CD4-positive, alpha-beta memory T cell (primary cell): ENCODE data around the gene SIGMAR1. TPM values are rescaled to one million over a fixed set of nuclear protein-coding genes. Genes with fewer than 3 reads are reported as not detected.
A peak's percentile ranks its signal among the peaks of the same experiment; 100 is the strongest.

Source experiments
- CTCF ChIA-PET: fragments of 350-600 bp; sonication (Branson Sonifier 250); formaldehyde crosslinking; loops from one replicate; lab custom pipeline; 2021; ENCODE audit warnings: inconsistent platforms; ENCODE audit not compliant: partially characterized antibody; lab: Charles Lee
- POLR2A ChIA-PET: fragments of 350-600 bp; sonication (Branson Sonifier 250); formaldehyde crosslinking; loops from one replicate; lab custom pipeline; 2021; ENCODE audit not compliant: partially characterized antibody; lab: Charles Lee
- DNase-seq, 5 donors: peaks; one replicate each; pipeline versions ENCODE4 v3.0.0 to v3.0.0-alpha.2; 2020 to 2022; ENCODE audit warnings: mixed read lengths in 1 of 5
- H3K27ac ChIP-seq: one replicate; pipeline ENCODE4 v1.7.0; 2013; ENCODE audit warnings: low read depth, low read length
- H3K27me3 ChIP-seq: 2 replicates; pipeline ENCODE4 v1.7.0; 2013; ENCODE audit warnings: mild to moderate bottlenecking, low read length, moderate library complexity; ENCODE audit not compliant: insufficient read depth
- H3K36me3 ChIP-seq: 2 replicates; pipeline ENCODE4 v1.7.0; 2013; ENCODE audit warnings: mild to moderate bottlenecking, low read length, moderate library complexity; ENCODE audit not compliant: insufficient read depth
- H3K4me1 ChIP-seq: 2 replicates; pipeline ENCODE4 v1.7.0; 2013; ENCODE audit warnings: mild to moderate bottlenecking, low read length, moderate library complexity; ENCODE audit not compliant: insufficient read depth
- H3K4me3 ChIP-seq, 2 donors: one replicate each; pipeline ENCODE4 v1.7.0; 2013; ENCODE audit warnings: low read length in 2 of 2, mild to moderate bottlenecking in 1 of 2
- H3K9me3 ChIP-seq, 2 donors: one replicate each; pipeline ENCODE4 v1.7.0; 2013; ENCODE audit warnings: low read length in 2 of 2, control low read depth in 1 of 2; ENCODE audit not compliant: control insufficient read depth in 1 of 2
- H3K27ac Mint-ChIP-seq, 7 donors: one replicate each; pipeline ENCODE4 v1.8.0; 2020 to 2021; ENCODE audit warnings: mixed read lengths in 7 of 7, mild to moderate bottlenecking in 6 of 7, inconsistent platforms in 3 of 7, moderate library complexity in 3 of 7
- H3K27me3 Mint-ChIP-seq, 2 donors: one replicate each; pipeline ENCODE4 v1.8.0; 2020 to 2021; ENCODE audit warnings: mixed read lengths in 2 of 2
- H3K36me3 Mint-ChIP-seq, 2 donors: one replicate each; pipeline ENCODE4 v1.8.0; 2020 to 2021; ENCODE audit warnings: mixed read lengths in 2 of 2, inconsistent platforms in 1 of 2, mild to moderate bottlenecking in 1 of 2
- H3K4me1 Mint-ChIP-seq, 4 donors: one replicate each; pipeline ENCODE4 v1.8.0; 2020 to 2021; ENCODE audit warnings: mixed read lengths in 4 of 4, mild to moderate bottlenecking in 1 of 4
- H3K4me3 Mint-ChIP-seq, 8 donors: one replicate each; pipeline ENCODE4 v1.8.0; 2020 to 2021; ENCODE audit warnings: mixed read lengths in 8 of 8, mild to moderate bottlenecking in 7 of 8, moderate library complexity in 6 of 8, inconsistent platforms in 3 of 8
- H3K9me3 Mint-ChIP-seq, 8 donors: one replicate each; pipeline ENCODE4 v1.8.0; 2020 to 2021; ENCODE audit warnings: mixed read lengths in 8 of 8, mild to moderate bottlenecking in 5 of 8, inconsistent platforms in 3 of 8, moderate library complexity in 1 of 8
- intact Hi-C: fragments of 100-400 bp; cut with micrococcal nuclease; formaldehyde crosslinking; loops from one replicate; pipeline ENCODE4 v1.15.1; 2023
- polyA plus RNA-seq, 2 donors: library from polyadenylated mRNA; unstranded; fragments of 300-500 nt; fragmentation: Illumina TruSeq; gene quantifications; one replicate each; pipeline ENCODE4 v1.2.3, GENCODE V29; 2021
- total RNA-seq, 2 experiments: library from RNA; stranded (reverse); gene quantifications; one replicate each; pipeline ENCODE4 v1.2.3, GENCODE V29; 2021

Gene SIGMAR1
- total and polyA plus RNA-seq, 4 experiments from 2014 or later = 56.1 to 193 (median 92.6) TPM

GRCh38 chr9:34658461-34658860 is 20.9 kb upstream of the SIGMAR1 start:
- Mint-ChIP-seq H3K27me3 (no peaks in the 10 kb centered on the region), H3K4me1 (peaks cover 34 to 41% (median 36%) of the 10 kb centered on the region in 4 donors), H3K27ac (peak overlapping the region in 4 of 7 donors; percentile 8 to 29 (median 18)), H3K9me3 (no peaks in the 10 kb centered on the region), H3K36me3 (peaks cover 17 to 26% of the 10 kb centered on the region in 2 donors), H3K4me3 (no peak overlapping the region)
- ChIA-PET POLR2A (interaction anchor here (18.7 kb wide), 1 partner anchor 15 kb away, joined by 484 read pairs; the partner anchor contains the start of genes GALT, IL11RA and SIGMAR1), CTCF (interaction anchor here (0.9 to 3.6 kb wide), 2 partner anchors 12 to 42 kb away, joined by 3 to 19 read pairs; partner anchors contain the start of gene GALT)
- H3K9me3 ChIP-seq = no peaks in the 10 kb centered on the region
- H3K36me3 ChIP-seq = peaks cover 15% of the 10 kb centered on the region
- H3K4me3 ChIP-seq = no peak overlapping the region
- peaks cover 34% of the 10 kb centered on the region for H3K4me1 ChIP-seq
- no peaks in the 10 kb centered on the region for H3K27me3 ChIP-seq
- intact Hi-C loops = no loop called here
- no peak for DNase-seq
- no peak overlapping the region for H3K27ac ChIP-seq

- Mint-ChIP-seq H3K4me3 (no peak overlapping the region), H3K36me3 (peaks cover 21 to 26% of the 10 kb centered on the region in 2 donors), H3K9me3 (no peaks in the 10 kb centered on the region), H3K27ac (peak overlapping the region in 3 of 7 donors; percentile 18 to 71 (median 52)), H3K4me1 (peaks cover 32 to 41% (median 34%) of the 10 kb centered on the region in 4 donors), H3K27me3 (no peaks in the 10 kb centered on the region)
- no peak overlapping the region for H3K4me3 ChIP-seq
- intact Hi-C loops = no loop called here
- H3K27me3 ChIP-seq = no peaks in the 10 kb centered on the region
- no peak overlapping the region for H3K27ac ChIP-seq
- no peaks in the 10 kb centered on the region for H3K9me3 ChIP-seq
- ChIA-PET CTCF (interaction anchor here (1.1 to 3.6 kb wide), 3 partner anchors 11 to 45 kb away, joined by 3 to 19 read pairs (median 7); partner anchors contain the start of gene GALT), POLR2A (interaction anchor here (1.4 to 18.7 kb wide), 2 partner anchors 8 to 14 kb away, joined by 6 to 484 read pairs; partner anchors contain the start of genes GALT, IL11RA and SIGMAR1)
- no peak for DNase-seq
- H3K4me1 ChIP-seq = peaks cover 34% of the 10 kb centered on the region
- H3K36me3 ChIP-seq = peaks cover 15% of the 10 kb centered on the region
Measured at GRCh38 chr9:34656992-34657391, 19.4 kb upstream of the SIGMAR1 start.

GRCh38 chr9:34655394-34655793 is 17.8 kb upstream of the SIGMAR1 start:
- Mint-ChIP-seq H3K27ac (peak overlapping the region in 4 of 7 donors; percentile 33 to 86 (median 56)), H3K4me1 (peaks cover 21 to 38% (median 26%) of the 10 kb centered on the region in 4 donors), H3K36me3 (peaks cover 18 to 24% of the 10 kb centered on the region in 2 donors), H3K4me3 (no peak overlapping the region), H3K27me3 (no peaks in the 10 kb centered on the region), H3K9me3 (no peaks in the 10 kb centered on the region)
- ChIA-PET POLR2A (interaction anchor here (18.7 kb wide), 1 partner anchor 12 kb away, joined by 484 read pairs; the partner anchor contains the start of genes GALT, IL11RA and SIGMAR1), CTCF (interaction anchor here (3.6 kb wide), 1 partner anchor 9 kb away, joined by 19 read pairs; the partner anchor contains the start of gene GALT)
- intact Hi-C loops = no loop called here
- H3K36me3 ChIP-seq = peaks cover 17% of the 10 kb centered on the region
- H3K27me3 ChIP-seq = no peaks in the 10 kb centered on the region
- no peak for DNase-seq
- no peak overlapping the region for H3K27ac ChIP-seq
- no peak overlapping the region for H3K4me3 ChIP-seq
- no peaks in the 10 kb centered on the region for H3K9me3 ChIP-seq
- peaks cover 24% of the 10 kb centered on the region for H3K4me1 ChIP-seq

DNA sequence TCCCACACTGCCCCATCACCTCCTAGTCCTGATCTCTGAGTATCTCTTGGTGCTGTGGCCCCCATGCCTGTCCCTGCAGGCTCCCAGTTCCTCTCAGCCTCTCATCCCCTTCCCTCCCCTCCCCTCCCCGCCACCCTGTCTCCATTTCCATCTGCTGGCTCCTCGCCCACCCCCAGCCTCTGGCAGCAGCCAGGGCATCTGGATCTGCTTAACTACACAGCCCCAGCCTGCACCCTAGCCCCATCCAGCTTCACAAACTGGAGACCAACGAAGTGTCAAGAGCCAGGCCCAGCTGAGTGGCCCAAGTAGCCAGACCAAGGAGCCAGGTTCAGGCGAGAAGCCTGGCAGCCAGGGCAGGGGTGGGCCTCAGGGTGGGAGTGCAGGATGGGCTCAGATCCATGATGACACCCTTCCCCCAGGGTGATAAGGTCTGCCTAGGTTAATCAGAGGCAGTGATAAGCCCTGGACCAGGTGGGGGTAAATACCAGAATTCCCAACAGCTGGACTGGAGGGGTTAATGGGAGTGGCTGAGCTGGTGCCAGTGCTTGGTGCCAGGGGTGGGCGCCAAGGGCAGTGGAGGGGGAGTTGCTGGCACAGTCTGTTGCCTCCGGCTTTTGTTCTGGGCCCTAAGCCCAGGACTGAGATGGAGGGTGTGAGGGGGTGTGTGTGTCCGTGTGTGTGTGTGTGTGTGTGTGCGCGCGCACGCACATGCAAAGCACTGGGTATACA is 16.9 kb upstream of the SIGMAR1 start:
- ChIA-PET POLR2A (interaction anchor here (0.8 to 22.1 kb wide), 4 partner anchors 5 to 47 kb away, joined by 3 to 484 read pairs (median 244); partner anchors contain the start of genes CCL27, DCTN3, GALT and IL11RA), CTCF (interaction anchor here (0.6 to 1.4 kb wide), 2 partner anchors 9 to 427 kb away, joined by 3 read pairs; no protein-coding TSS in a partner anchor)
- Histone ChIP-seq H3K27ac (no peak overlapping the region), H3K4me1 (peaks cover 23% of the 10 kb centered on the region), H3K36me3 (peaks cover 22% of the 10 kb centered on the region), H3K4me3 (no peak overlapping the region), H3K27me3 (no peaks in the 10 kb centered on the region), H3K9me3 (no peaks in the 10 kb centered on the region)
- no peaks in the 10 kb centered on the region for H3K27me3 Mint-ChIP-seq
- no peak for DNase-seq
- H3K36me3 Mint-ChIP-seq = peaks cover 18 to 27% of the 10 kb centered on the region in 2 donors
- peaks cover 20 to 41% (median 25%) of the 10 kb centered on the region in 4 donors for H3K4me1 Mint-ChIP-seq
- no peak overlapping the region for H3K4me3 Mint-ChIP-seq
- no peaks in the 10 kb centered on the region for H3K9me3 Mint-ChIP-seq
- intact Hi-C loops = no loop called here
- H3K27ac Mint-ChIP-seq = peak overlapping the region in 2 of 7 donors; percentile 40 to 74

- Mint-ChIP-seq H3K27ac (peak overlapping the region; percentile 37 to 85 (median 72)), H3K27me3 (no peaks in the 10 kb centered on the region), H3K9me3 (no peaks in the 10 kb centered on the region), H3K36me3 (peaks cover 26 to 38% of the 10 kb centered on the region in 2 donors), H3K4me3 (peak overlapping the region in 2 of 8 donors; percentile 5 to 81), H3K4me1 (peaks cover 28 to 51% (median 32%) of the 10 kb centered on the region in 4 donors)
- H3K4me1 ChIP-seq = peaks cover 31% of the 10 kb centered on the region
- H3K9me3 ChIP-seq = no peaks in the 10 kb centered on the region
- POLR2A ChIA-PET = interaction anchor here (1.0 to 22.1 kb wide), 3 partner anchors 6 to 33 kb away, joined by 4 to 484 read pairs (median 484); partner anchors contain the start of genes CCL27, DCTN3, GALT and IL11RA
- DNase-seq = no peak
- H3K4me3 ChIP-seq = no peak overlapping the region
- intact Hi-C loops = no loop called here
- CTCF ChIA-PET = interaction anchor here (1.4 kb wide), 1 partner anchor 10 kb away, joined by 3 read pairs; no protein-coding TSS in a partner anchor
- no peak overlapping the region for H3K27ac ChIP-seq
- H3K36me3 ChIP-seq = peaks cover 33% of the 10 kb centered on the region
- H3K27me3 ChIP-seq = no peaks in the 10 kb centered on the region
Measured at GRCh38 chr9:34653151-34654072, 15.8 kb upstream of the SIGMAR1 start.

GRCh38 chr9:34652602-34653000 is 15.0 kb upstream of the SIGMAR1 start:
- Histone ChIP-seq H3K27me3 (no peaks in the 10 kb centered on the region), H3K27ac (peak overlapping the region; percentile 16), H3K36me3 (peaks cover 35% of the 10 kb centered on the region), H3K9me3 (no peaks in the 10 kb centered on the region), H3K4me1 (peaks cover 39% of the 10 kb centered on the region), H3K4me3 (no peak overlapping the region)
- H3K36me3 Mint-ChIP-seq = peaks cover 34 to 46% of the 10 kb centered on the region in 2 donors
- H3K27ac Mint-ChIP-seq = peak overlapping the region in 6 of 7 donors; percentile 12 to 93 (median 80)
- no peaks in the 10 kb centered on the region for H3K27me3 Mint-ChIP-seq
- H3K4me3 Mint-ChIP-seq = peak overlapping the region in 5 of 8 donors; percentile 5 to 81 (median 12)
- no peaks in the 10 kb centered on the region for H3K9me3 Mint-ChIP-seq
- H3K4me1 Mint-ChIP-seq = peaks cover 35 to 59% (median 40%) of the 10 kb centered on the region in 4 donors
- POLR2A ChIA-PET = interaction anchor here (18.7 to 22.1 kb wide), 2 partner anchors 7 to 9 kb away, joined by 484 read pairs; partner anchors contain the start of genes CCL27, GALT, IL11RA and SIGMAR1
- CTCF ChIA-PET = no interaction called here
- DNase-seq = no peak
- intact Hi-C loops = no loop called here
